Vagina (tissue), 2 donors: ENCODE measurements around the gene POLRMT.

Source experiments
- POLR2AphosphoS5 ChIP-seq, 2 donors: sonication (generic); formaldehyde crosslinking; IDR thresholded peaks; one replicate each; pipeline ENCODE4 v1.9.0; 2017; ENCODE audit warnings: antibody characterized with exemption in 2 of 2, mild to moderate bottlenecking in 2 of 2, low read depth in 1 of 2; ENCODE audit not compliant: insufficient read depth in 1 of 2
- TF ChIP-seq, protein P1 (sequence below), 3 experiments: fragments of 450-650 bp in 2 of 3; fragments of 200-600 bp in 1 of 3; sonication (generic) in 1 of 3; IDR thresholded peaks; one replicate each; pipeline ENCODE4 v1.5.1; 2017 to 2019; ENCODE audit warnings: antibody characterized with exemption in 3 of 3, mild to moderate bottlenecking in 2 of 3, moderate library complexity in 2 of 3

DNA sequence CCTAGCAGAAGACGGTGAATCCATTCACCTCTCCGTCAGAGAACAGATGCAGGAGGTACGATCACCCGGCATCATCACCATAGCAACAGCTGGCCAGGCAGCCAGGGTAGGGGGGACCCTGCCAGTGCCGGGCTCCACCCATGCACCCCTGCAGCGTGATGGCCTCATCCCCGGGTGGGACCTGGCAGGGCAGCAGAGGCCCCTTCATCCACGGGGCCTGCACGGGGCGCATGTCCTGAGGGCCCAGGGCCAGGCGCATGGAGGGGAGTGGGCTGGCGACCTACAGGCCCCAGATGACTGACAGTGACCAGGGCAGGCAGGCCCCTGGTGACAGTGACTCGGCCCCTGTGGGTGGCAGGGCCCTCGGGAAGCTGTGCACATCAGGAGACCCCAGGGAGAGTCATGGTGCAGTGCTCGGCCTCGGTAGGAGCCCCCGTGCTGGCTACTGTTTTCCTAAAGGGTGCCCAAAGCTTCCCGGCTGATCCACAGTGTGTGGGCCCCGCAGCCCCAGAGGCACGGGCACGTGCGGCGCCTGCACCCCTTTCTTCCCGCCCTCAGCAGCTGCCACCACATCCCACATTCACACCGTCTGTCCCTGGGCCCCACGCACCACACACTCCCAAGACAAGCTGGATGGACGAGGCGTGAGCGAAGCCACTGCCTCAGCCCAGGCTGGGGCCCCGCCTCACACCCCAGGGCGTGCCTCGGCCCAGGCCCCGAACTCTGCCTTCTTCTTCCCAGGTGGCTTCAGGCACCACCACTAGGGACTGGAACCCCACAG, 24.9 kb upstream of the POLRMT start:
- TF ChIP-seq, protein P1, sequence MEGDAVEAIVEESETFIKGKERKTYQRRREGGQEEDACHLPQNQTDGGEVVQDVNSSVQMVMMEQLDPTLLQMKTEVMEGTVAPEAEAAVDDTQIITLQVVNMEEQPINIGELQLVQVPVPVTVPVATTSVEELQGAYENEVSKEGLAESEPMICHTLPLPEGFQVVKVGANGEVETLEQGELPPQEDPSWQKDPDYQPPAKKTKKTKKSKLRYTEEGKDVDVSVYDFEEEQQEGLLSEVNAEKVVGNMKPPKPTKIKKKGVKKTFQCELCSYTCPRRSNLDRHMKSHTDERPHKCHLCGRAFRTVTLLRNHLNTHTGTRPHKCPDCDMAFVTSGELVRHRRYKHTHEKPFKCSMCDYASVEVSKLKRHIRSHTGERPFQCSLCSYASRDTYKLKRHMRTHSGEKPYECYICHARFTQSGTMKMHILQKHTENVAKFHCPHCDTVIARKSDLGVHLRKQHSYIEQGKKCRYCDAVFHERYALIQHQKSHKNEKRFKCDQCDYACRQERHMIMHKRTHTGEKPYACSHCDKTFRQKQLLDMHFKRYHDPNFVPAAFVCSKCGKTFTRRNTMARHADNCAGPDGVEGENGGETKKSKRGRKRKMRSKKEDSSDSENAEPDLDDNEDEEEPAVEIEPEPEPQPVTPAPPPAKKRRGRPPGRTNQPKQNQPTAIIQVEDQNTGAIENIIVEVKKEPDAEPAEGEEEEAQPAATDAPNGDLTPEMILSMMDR (IDR thresholded peaks at IDR 0.05) = no peak
- no peak for TF ChIP-seq POLR2AphosphoS5 (IDR thresholded peaks at IDR 0.05; ENCODE audit: insufficient read depth in 1 of 2, low read depth in 1 of 2)
